ENCODE data around the gene IGF1R.

Gene IGF1R

DNA sequence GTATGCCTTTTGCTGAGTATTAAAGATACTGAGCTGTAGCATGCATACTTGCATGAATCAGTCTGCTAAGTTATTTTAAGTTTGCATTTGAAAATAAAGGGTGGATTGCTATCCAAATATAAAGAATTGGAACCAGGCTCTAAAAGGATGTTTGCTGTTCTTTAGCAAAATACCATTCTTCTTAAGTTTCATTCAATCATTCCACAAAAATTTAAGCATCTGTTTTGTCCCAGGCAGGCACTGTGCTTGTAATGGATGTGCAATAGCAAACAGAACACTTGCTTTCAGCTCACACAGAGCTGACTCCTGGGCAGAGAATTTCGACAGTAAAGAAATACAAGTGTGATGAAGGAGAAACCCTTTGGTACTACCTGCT, 208.2 kb downstream of the IGF1R start:
- DNase-seq (ENCODE audit: low read depth in 2 of 2): peak; percentile 87 to 89

DNA sequence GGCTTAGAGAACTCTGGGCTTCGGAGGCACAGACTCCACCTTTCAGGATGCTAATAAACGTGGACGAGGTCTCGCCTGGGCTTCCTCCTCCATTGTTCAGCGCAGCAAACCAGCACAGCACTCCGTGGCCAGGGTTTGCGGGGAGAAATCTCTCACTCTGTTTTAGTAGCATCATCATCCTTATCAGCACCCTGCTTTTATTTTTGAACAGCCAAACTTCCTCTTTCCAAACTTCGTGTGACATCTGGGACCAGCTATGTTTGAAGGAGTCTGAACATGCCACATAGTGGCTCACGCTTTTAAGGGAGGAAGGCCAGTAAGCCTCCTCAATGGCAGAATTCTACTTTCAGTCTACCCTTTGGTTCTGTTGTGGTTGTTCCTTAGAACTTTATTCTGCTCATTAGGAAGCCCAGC, 210.3 kb downstream of the IGF1R start:
- no peak for DNase-seq (ENCODE audit: low read depth in 2 of 2)

DNA sequence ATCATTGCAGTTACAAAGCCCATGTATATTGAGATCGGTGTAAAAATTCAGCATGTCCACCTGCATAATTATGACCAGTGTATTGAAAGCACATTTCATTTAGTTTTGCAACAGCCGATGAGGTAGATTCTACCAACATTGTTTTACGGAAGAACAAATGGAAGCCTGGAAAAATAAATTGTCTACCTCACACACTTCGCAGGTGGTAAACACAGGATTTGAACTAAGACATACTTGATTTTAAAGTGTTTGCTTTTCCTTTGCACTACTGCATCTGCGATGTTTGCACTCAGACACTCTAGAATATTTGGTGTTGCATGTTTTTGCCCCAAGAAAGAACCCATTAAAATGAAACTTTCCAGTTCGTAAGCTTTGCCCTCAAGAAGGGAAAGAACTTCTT, 210.8 kb downstream of the IGF1R start:
- DNase-seq (ENCODE audit: low read depth in 2 of 2): no peak

DNA sequence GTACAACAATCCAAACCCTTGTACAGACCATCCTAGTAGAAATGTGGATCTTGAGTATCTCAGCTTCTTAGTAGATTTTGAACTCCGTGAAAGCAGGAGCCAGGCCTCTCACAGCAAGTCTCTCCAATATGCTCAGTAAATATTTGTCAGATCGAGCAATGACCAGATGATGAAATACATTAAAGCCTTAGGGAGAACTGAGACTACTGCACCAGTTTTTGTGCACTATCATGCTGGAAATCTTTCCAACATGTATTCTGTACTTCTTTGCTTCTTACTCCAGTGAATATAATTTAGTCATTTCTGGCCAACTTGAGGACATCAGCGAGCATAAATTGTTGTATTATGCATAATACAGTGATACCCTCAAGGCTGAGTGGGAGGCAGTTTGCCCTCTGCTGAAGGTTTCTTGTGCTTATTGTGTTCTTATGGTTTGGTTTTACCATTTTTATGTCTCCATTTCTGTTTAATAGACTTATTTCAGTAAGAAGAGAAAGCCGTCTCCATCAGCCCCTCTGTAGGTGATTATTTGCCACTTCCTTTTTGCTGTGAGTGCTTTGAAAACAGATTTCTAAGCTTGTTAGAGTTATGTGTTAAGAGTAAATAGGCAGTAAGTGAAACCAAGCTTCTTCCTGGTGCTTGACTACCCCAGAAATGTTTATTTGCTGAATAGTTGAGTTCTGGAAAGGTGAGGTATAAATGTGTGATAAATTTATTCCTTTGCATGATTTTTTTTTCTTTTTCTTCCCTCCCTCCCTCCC, 212.1 kb downstream of the IGF1R start:
- DNase-seq (ENCODE audit: low read depth in 2 of 2): no peak

DNA sequence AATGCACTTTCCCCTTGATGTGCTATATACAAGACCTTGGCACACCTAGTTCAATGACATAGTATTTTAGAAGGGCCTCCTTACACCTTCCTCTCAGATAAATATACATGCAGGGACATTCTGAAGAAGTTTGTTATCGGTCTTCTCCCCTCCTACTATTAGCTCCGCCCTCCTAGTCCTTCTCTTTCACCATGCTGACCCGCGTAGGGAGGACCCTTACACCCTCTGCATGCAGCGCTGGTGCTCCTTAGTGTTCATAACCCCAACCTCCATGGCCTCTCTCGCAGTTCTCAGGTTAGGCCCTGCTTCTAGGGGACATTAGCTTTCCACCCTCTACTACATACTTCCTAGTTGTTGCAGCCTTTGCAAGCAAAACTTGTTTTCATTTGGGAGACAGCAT, 212.8 kb downstream of the IGF1R start:
- no peak for DNase-seq (ENCODE audit: low read depth in 2 of 2)

DNA sequence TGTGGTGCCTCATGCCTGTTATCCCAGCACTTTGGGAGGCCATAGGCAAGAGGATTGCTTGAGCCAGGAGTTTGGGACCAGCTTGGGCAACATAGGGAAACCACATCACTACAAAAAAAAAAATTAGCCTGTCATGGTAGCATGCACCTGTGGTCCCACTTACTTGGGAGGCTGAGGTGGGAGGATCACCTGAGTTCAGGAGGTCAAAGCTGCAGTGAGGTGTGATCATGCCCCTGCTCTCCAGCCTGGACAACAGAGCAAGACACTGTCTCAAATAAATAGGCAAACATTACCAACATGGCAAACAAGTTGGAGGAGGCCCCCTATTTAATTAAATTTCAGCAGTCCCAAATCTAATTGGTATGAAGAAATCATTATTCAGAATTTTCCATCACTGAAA, 215.6 kb downstream of the IGF1R start:
- DNase-seq (ENCODE audit: low read depth in 2 of 2): no peak

DNA sequence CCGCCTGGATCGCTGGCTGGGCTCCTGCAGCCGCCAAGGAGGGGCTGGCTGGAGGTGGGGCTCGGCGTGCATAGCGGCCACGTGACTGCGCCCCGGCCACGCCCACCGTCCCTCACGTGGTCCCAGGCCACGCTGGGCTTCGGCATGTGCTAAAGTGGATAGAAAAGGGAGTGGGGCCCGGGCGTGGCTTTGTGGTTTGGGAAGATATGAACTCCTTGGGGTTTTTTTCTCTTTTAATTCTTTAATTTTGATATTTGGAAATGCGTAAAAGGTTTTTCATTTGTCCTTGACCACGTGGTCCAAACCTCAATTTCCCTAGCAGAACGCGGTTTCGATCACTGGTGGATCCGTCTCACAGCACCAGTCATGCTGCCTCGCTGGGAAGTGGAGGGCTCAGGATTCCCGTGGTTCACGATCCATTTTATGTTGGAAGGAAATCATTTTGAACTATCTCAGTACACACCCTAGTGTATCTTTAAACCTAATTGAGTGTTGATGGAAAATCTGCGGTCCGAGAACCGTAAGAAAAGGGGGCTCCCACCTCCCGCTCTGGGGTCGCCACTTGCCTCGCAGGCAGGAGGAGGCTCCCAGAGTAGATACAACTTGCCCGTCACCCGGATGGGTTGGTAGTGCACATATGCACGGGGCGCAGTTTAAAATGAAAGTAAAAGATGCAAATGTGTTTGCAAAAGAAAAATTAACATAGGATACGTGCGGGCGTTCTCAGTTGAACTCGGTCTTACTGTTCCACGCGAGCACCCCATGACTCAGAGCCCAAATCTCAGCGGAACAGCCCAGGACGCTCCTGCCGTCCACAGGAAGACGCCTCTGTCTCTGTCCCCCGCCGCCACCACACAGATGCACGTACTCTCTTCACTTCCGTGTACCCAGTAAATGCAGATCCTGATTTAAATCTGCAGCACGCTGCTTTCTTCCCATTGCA, 217.3 kb downstream of the IGF1R start:
- no peak for DNase-seq (ENCODE audit: low read depth in 2 of 2)

DNA sequence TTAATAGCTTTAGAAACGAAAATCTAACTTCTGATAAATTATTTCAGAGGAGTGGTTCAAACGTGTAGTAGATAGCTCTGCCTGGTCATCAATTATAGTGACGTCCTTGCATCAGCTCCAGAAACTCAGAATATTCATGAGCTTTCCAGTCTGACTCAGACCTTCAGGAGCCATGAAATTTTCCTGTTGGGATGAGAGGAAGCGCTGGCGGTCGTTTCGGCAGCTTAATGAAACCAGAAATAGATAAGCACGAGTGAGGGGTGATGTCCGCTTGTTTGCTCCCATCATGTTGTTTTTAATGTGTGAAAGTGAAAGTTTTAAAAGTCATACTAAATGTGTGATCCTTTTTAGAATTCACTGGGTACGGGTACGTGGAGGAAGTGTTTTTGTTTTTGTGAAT, 218.2 kb downstream of the IGF1R start:
- no peak for DNase-seq (ENCODE audit: low read depth in 2 of 2)

DNA sequence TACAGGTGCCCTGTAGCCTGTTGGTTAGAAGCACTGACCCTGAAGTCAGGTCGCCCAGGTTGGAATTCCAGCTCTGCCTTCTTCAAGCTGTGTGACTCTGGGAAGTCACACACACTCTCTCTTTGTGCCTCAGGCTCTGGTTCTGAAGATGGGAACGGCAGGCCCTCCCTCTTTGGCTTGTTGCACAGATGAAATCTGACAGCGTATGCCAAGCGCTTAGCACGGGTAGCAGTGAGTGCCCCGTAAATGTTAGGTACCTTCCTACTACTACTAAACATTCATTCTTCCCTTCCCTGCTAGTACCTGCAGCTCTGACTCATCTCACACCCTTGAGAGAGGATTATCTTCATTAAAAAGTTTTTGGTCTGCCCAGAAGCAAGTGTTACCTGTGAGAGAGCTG, 220.2 kb downstream of the IGF1R start:
- DNase-seq (ENCODE audit: low read depth in 2 of 2): no peak

DNA sequence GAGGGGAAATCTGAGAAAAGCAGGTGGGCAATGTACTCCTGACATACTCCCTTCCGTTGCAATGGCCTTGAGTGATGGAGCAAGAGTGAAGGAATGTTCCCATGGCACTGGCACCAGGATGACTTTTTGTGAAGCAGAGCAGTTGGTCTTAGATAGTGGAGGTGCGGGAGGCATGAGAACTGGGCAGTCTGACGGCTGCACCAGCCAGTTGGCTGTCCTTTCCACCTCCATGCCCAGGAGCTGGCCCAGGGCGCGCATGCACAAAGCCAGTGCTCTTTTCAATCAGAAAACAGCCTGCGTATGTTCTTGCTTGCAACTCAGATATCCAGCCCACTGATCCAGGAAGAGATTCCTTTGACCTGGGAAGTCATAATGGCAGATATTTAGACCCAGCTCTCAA, 222.4 kb downstream of the IGF1R start:
- no peak for DNase-seq (ENCODE audit: low read depth in 2 of 2)

DNA sequence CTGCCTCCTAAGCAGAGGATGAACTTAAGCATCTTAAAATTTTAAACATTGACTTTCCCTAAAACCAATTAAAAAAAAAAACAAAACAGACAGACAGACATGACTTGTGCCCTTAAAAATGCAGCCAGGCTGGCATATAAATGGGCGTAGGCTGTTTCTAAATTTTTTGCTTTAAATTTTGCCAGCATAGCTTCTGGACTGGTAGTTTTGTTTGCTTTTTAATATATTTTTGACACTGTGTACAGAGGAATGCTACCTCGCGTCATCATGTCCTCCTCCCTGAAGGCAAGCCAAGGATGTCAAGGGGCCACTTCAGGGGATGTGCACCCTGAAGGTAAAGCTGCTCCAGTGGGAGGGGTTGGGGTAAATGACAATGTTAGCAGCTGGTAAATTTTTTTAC, 224.4 kb downstream of the IGF1R start:
- no peak for DNase-seq (ENCODE audit: low read depth in 2 of 2)

DNA sequence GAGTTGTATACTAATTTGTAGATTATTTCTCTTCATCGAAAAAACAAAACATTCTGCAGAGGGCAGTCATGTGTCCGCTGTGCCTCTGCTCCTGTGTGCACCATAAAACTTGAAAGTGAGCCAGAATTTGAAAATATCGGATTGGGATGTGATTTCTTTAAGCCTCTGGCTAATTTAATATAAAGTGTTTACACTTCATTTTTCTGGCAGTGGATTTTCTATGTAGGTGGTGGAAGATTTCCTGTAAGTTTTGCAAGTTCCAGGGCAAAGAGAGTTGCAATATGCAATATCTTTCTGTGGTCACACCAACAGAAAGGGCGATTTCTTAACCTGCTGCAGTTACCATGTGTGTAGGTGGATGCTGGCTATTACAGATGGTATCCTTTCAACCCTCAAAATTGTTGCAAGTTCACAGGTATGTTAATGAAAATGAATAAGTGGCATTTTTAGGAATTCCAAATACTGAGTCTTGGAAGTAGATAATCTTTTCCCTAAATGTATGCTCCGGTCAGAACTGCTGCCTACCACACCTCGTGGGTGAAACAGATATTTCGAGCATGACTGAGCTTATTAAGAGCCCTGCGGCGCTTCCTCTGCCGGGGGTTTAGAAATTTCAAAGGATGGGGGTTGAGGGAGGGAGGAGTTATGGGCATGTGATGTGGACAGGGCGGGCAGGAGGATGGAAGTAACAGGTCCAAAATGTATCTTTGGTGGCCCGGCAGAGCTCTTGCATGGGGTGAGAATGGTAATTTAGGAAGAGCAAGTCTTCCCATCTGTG, 225.3 kb downstream of the IGF1R start:
- no peak for DNase-seq (ENCODE audit: low read depth in 2 of 2)

DNA sequence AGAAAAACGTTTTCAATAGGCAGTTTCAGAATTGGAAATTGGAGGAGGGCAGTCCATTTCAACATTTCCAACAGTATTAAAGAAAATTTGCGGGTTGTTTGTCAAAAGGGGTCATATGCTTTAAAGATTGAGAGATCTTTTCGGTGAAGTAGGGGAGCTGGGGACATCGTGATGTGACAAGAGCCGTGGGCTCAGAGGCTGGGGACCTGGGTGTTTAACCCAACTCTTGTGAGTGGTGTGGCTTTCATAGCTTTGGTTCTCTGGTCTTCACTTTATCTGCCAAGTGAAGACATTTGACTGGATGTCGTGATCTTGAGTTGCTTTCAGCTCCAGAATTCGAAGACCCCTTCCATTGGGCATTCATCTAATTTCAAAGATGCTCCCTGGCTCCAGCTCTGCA, 226.0 kb downstream of the IGF1R start:
- DNase-seq (ENCODE audit: low read depth in 2 of 2): no peak

DNA sequence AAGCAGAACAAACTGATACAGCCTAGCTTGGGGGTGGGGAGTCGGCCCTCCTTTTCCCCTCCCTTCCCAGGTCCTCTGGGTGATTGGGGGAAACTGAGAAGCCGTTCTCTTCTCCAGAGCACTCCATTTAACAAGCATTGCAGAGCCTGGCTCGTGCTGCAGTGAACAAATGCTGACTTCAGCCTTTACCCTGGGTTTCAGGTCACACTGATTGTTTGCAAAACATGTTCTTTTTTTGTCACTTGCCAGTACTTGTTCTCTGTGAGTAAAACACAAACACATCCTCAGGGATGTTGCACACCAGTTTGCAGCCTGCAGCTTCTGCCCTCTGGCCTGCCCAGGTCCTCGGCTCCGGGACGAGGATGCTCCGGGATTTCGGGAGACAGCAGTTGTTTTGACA, 226.4 kb downstream of the IGF1R start:
- DNase-seq (ENCODE audit: low read depth in 2 of 2): no peak

DNA sequence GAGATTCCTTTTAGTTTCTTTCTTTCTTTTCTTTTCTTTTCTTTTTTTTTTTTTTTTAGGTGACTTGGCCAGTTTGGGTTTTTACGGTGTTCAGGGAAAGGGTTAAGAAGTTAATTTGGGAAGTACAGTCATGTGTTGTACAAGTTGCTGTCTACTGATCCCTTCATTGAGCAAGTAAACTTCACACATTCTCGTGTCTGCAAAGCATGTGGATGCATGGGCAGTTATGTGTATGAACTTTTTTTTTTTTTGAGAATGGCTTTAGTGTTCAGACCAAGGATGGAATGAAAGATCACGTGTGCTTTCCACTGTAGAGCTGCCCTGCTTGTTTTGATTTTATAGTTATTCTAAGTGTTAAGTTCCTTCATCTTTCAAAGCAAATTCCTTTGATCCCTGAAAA, 227.0 kb downstream of the IGF1R start:
- no peak for DNase-seq (ENCODE audit: low read depth in 2 of 2)

DNA sequence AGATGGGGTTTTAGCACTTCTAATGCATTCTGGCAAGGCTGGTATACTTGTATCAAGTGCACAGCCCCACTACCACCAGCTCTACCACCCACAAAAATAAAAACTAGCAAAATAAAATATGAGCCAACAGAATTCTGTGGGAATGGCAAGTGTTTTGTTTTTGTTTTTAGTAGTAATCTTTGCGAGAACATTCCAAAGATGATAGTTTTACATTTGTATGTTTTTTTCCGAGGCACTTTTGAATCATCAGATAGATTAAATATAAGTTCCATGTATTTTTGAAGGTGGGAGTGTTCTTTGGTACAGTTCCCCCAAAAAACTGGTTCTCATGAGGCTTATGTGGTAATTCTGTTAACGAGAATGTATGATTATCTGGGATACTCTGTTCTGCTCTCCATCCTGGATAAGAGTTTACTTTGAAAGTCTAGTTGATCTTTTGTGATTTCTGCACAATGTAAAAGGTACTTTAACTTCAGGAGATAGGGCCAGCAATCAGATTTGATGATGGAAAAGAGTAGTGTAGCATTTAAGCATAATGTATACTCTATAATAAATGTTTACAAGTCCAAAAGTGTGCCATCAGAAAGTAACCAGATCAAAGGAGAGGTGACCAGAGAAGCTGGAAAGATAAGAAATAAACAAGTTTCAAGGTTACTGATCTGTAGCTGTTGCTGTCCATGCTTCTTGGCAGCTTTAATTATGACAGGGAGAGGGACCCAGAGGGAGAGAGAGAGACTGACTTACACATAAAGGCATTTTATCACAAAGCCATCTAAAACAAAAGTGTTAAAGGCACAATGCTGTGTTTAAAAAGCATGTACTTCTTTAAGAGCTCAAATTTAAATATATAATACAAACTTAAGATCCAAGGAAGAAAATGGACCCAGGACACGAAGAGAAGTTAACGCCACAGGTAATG, 228.4 kb downstream of the IGF1R start:
- no peak for DNase-seq (ENCODE audit: low read depth in 2 of 2)

DNA sequence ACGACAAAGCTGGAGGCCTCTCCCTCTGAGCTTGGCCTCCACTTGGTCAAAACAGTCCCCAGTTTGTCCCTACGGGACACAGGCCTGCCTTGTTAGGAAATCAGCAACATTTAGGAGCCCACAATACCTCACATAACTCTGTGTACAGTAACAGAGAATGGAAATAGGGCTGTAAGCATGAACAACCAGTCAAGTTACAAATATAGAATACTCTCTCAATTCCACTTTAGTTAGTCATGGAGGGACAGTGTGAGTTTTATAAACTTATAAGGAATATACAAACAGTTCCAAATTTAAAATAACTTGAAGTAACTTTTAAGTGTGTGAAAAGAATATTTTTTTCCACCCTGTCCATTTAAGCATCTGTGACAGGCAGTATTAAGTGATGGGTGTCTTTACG, 229.8 kb downstream of the IGF1R start:
- peak in 1 of 2 experiments; percentile 44 for DNase-seq (ENCODE audit: low read depth in 2 of 2)

DNA sequence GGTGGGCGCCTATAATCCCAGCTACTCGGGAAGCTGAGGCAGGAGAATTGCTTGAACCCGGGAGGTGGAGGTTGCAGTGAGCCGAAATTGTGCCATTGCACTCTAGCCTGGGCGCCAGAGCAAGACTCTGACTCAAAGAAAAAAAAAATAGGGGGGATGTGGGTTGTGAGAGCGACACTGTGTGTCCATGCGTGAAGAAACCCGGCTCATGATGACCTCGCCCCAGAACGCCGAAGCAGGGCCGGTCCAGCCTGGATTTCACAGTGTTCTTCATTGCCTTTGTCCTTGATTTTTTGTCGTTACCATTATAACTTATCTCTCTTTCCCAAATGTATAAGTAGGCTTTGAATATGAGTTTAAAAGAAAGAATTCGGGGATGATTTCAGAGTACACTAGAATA, 230.5 kb downstream of the IGF1R start:
- no peak for DNase-seq (ENCODE audit: low read depth in 2 of 2)

DNA sequence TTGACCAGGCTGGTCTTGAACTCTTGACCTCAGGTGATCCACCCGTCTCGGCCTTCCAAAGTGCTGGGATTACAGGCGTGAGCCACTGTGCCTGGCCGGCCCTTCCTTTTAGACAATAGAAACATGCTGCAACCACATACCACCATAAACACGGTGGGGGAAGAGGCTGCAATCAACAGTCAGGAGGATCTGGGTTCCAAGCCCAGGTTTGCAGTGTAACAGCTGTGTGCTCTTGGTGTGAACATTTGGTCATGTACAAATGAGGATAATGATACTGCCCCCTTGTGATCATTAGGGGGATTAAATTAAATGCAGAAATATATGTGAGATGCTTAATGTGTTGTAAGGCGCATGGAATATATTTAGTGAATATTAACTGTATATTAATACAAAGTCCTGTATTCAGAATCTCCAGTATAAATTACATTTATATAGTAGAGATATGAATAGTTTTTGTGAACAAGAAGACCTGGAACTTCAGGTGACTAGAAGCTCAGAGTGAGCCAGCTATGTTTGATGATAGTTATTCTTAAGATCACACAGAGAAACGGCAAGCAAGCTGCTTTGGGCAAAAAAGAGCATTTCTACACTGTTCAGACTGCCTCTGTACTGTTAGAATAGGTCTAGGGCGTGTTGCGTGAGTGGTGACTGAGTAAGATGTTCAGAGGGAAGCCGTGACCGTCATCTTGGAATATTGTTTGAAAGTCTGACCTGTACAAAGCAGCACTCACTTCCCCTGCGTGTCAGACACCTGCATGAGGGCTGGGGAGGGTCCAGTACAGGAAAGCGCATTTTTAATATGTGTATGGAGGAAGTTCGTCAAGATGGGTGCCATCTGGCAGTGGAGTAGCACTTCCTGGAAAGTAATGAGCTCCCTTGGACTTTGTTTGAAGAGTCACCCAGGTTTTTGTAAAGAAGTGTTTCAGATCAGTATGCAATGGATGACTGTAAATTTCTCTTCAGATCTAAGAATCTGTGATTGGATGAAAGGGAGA, 233.5 kb downstream of the IGF1R start:
- DNase-seq (ENCODE audit: low read depth in 2 of 2): no peak

DNA sequence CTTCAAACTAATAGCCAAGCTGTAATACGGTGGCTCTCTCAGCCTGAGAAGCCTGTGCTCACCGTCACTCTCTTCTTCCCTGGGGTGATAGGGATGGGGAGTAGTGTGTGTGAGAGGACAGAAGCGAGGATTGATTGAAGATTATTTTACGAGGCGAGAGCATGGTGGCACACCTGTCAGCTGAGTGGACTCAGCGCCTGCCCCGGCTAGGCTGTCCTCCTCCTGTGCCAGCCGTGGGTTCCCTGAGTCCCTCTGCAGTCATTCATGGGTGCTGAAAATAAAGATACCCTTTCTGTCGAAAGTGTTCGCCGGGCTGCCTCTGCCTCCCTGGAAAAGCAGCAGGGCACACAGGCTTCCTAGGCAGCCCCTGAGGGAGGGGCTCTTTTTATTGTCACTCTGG, 235.1 kb downstream of the IGF1R start:
- DNase-seq (ENCODE audit: low read depth in 2 of 2): no peak

Measured in fibroblast of skin of left biceps (primary cell).